Liver (tissue), 9 donors: Measurements from ENCODE around the gene THSD4. TPM values are rescaled to one million over a fixed set of nuclear protein-coding genes. Genes with fewer than 3 reads are reported as not detected.

Source experiments
- DNase-seq: peaks from one replicate; pipeline ENCODE4 v3.0.0-alpha.2; 2017; ENCODE audit warnings: low spot score
- H3K27ac ChIP-seq, 2 donors: one replicate each; pipeline ENCODE4 v1.7.0; 2013; ENCODE audit warnings: inconsistent platforms in 2 of 2, low read length in 2 of 2, control low read depth in 1 of 2, low read depth in 1 of 2, mild to moderate bottlenecking in 1 of 2
- H3K27me3 ChIP-seq, 4 donors: one replicate each; pipeline versions ENCODE4 v1.6.1 to v1.7.0; 2013; ENCODE audit warnings: low read length in 3 of 4, inconsistent platforms in 1 of 4, mild to moderate bottlenecking in 1 of 4, moderate library complexity in 1 of 4; ENCODE audit not compliant: control insufficient read depth in 4 of 4, insufficient read depth in 4 of 4
- H3K36me3 ChIP-seq, 4 donors: one replicate each; pipeline versions ENCODE4 v1.6.1 to v1.7.0; 2013; ENCODE audit warnings: low read length in 3 of 4, mild to moderate bottlenecking in 3 of 4, low read depth in 1 of 4, moderate library complexity in 1 of 4; ENCODE audit not compliant: control insufficient read depth in 4 of 4, insufficient read depth in 3 of 4
- H3K4me1 ChIP-seq, 4 donors: one replicate each; pipeline versions ENCODE4 v1.6.1 to v1.7.0; 2013; ENCODE audit warnings: low read length in 3 of 4, mild to moderate bottlenecking in 3 of 4, moderate library complexity in 1 of 4; ENCODE audit not compliant: control insufficient read depth in 4 of 4, insufficient read depth in 4 of 4
- H3K4me3 ChIP-seq, 3 donors: one replicate each; pipeline versions ENCODE4 v1.6.1 to v1.7.0; 2013; ENCODE audit warnings: low read length in 3 of 3, control low read depth in 1 of 3, low read depth in 1 of 3, mild to moderate bottlenecking in 1 of 3
- H3K9ac ChIP-seq, 2 donors: one replicate each; pipeline ENCODE4 v1.7.0; 2013; ENCODE audit warnings: low read length in 2 of 2, mild to moderate bottlenecking in 2 of 2, moderate library complexity in 2 of 2, control low read depth in 1 of 2, low read depth in 1 of 2
- H3K9me3 ChIP-seq, 4 donors: one replicate each; pipeline versions ENCODE4 v1.6.1 to v1.7.0; 2013; ENCODE audit warnings: low read length in 3 of 4; ENCODE audit not compliant: control insufficient read depth in 4 of 4
- ATF3 ChIP-seq: IDR thresholded peaks from 2 replicates; pipeline ENCODE4 v1.6.1; 2016; ENCODE audit warnings: antibody characterized with exemption
- EGR1 ChIP-seq, 2 donors: IDR thresholded peaks; 2 replicates each; pipeline ENCODE4 v1.6.1; 2016 to 2018; ENCODE audit warnings: antibody characterized with exemption in 2 of 2, low read depth in 2 of 2
- FOXA1 ChIP-seq: IDR thresholded peaks from 2 replicates; pipeline ENCODE4 v1.6.1; 2016; ENCODE audit warnings: antibody characterized with exemption
- FOXA2 ChIP-seq: IDR thresholded peaks from 2 replicates; pipeline ENCODE4 v1.6.1; 2016; ENCODE audit warnings: antibody characterized with exemption
- GABPA ChIP-seq, 2 donors: IDR thresholded peaks in 1 of 2; conservative IDR thresholded peaks in 1 of 2; 2 replicates each; pipeline ENCODE4 v1.6.1; 2016; ENCODE audit warnings: antibody characterized with exemption in 2 of 2, mild to moderate bottlenecking in 1 of 2, moderate library complexity in 1 of 2
- HNF4A ChIP-seq, 2 donors: conservative IDR thresholded peaks; 2 replicates each; pipeline ENCODE4 v1.6.1; 2016; ENCODE audit warnings: antibody characterized with exemption in 2 of 2, mild to moderate bottlenecking in 2 of 2
- HNF4G ChIP-seq: IDR thresholded peaks from 2 replicates; pipeline ENCODE4 v1.6.1; 2016; ENCODE audit warnings: antibody characterized with exemption
- JUND ChIP-seq, 2 donors: IDR thresholded peaks; 2 replicates each; pipeline ENCODE4 v1.6.1; 2016; ENCODE audit warnings: antibody characterized with exemption in 2 of 2
- MAX ChIP-seq: IDR thresholded peaks from 2 replicates; pipeline ENCODE4 v1.6.1; 2016; ENCODE audit warnings: antibody characterized with exemption
- NR2F2 ChIP-seq: IDR thresholded peaks from 2 replicates; pipeline ENCODE4 v1.6.1; 2016; ENCODE audit warnings: antibody characterized with exemption
- RAD21 ChIP-seq, 2 donors: IDR thresholded peaks; 2 replicates each; pipeline ENCODE4 v1.6.1; 2016; ENCODE audit warnings: antibody characterized with exemption in 2 of 2, mild to moderate bottlenecking in 2 of 2
- REST ChIP-seq: IDR thresholded peaks from 2 replicates; pipeline ENCODE4 v1.6.1; 2016; ENCODE audit warnings: antibody characterized with exemption, mild to moderate bottlenecking
- RXRA ChIP-seq, 2 donors: IDR thresholded peaks; 2 replicates each; pipeline ENCODE4 v1.6.1; 2017 to 2018; ENCODE audit warnings: antibody characterized with exemption in 2 of 2, mild to moderate bottlenecking in 1 of 2
- SP1 ChIP-seq: IDR thresholded peaks from 2 replicates; pipeline ENCODE4 v1.6.1; 2018; ENCODE audit warnings: antibody characterized with exemption, mild to moderate bottlenecking
- TAF1 ChIP-seq: conservative IDR thresholded peaks from 2 replicates; pipeline ENCODE4 v1.6.1; 2016; ENCODE audit warnings: antibody characterized with exemption, mild to moderate bottlenecking
- YY1 ChIP-seq: IDR thresholded peaks from 2 replicates; pipeline ENCODE4 v1.6.1; 2016; ENCODE audit warnings: antibody characterized with exemption, mild to moderate bottlenecking
- ZBTB33 ChIP-seq: IDR thresholded peaks from 2 replicates; pipeline ENCODE4 v1.6.1; 2016; ENCODE audit warnings: antibody characterized with exemption
- WGBS: extraction: QIAGEN DNeasy Blood & Tissue Kit; methylation state at CpG from one replicate; pipeline ENCODE4 v1.1.7; 2013; 5-methylcytosine and 5-hydroxymethylcytosine counted together
- polyA plus RNA-seq, 2 donors: library from polyadenylated mRNA; stranded (reverse) in 1 of 2; unstranded in 1 of 2; fragments of 200-250 nt in 1 of 2; fragments of >200 nt in 1 of 2; fragmentation: Nextera tagmentation in 1 of 2; extraction: Ambion mirVana in 1 of 2; gene quantifications; one replicate each; pipeline versions ENCODE4 v1.2.1 to v1.2.3, GENCODE V29; 2013 to 2015
- total RNA-seq, 2 donors: library from RNA; depleted of rRNA; stranded (reverse); fragments of >200 nt; gene quantifications; one replicate each; pipeline ENCODE4 v1.2.3, GENCODE V29; 2014
- donor health status: healthy.
- donor health status: healthy.
- donor health status: healthy.
- donor health status: healthy.
- donor health status: healthy.

Gene THSD4
- total and polyA plus RNA-seq, 4 donors, result 0.23 to 11.5 (median 1.9) TPM

- no peak for DNase-seq
- Histone ChIP-seq H3K36me3 (no peaks in the 10 kb centered on the region), H3K4me3 (no peak overlapping the region), H3K27me3 (no peaks in the 10 kb centered on the region), H3K9ac (no peak overlapping the region), H3K27ac (no peak overlapping the region), H3K4me1 (peaks cover 0 to 4% (median 3%) of the 10 kb centered on the region in 4 donors), H3K9me3 (no peaks in the 10 kb centered on the region)
- TF ChIP-seq ATF3, result no peak
These were observed 156.1 kb downstream of the THSD4 start for GRCh38 chr15:71271327-71271726.

GRCh38 chr15:71272932-71273331 lies 157.7 kb downstream of the THSD4 start:
- H3K9me3 ChIP-seq, result no peaks in the 10 kb centered on the region
- H3K27me3 ChIP-seq, result no peaks in the 10 kb centered on the region
- no peak overlapping the region for H3K4me3 ChIP-seq
- WGBS, result 91% methylated on average over 6 of the region's 6 CpGs
- no peak overlapping the region for H3K9ac ChIP-seq
- H3K36me3 ChIP-seq, result no peaks in the 10 kb centered on the region
- DNase-seq, result no peak
- peak overlapping the region in 1 of 2 donors; percentile 49 for H3K27ac ChIP-seq
- TF ChIP-seq ZBTB33 (no peak), GABPA (IDR thresholded peaks at IDR 0.05 in 1 of 2, conservative IDR thresholded peaks at IDR 0.05 in 1 of 2) (no peak), YY1 (no peak), SP1 (no peak), FOXA2 (no peak), RXRA (IDR thresholded peaks at IDR 0.05) (no peak), NR2F2 (no peak), RAD21 (IDR thresholded peaks at IDR 0.05) (no peak), EGR1 (IDR thresholded peaks at IDR 0.05; ENCODE audit: low read depth in 2 of 2) (no peak), HNF4A (conservative IDR thresholded peaks at IDR 0.05) (no peak), JUND (IDR thresholded peaks at IDR 0.05) (no peak)
- H3K4me1 ChIP-seq, result peaks cover 0 to 5% (median 3%) of the 10 kb centered on the region in 4 donors

GRCh38 chr15:71273731-71274447 lies 158.6 kb downstream of the THSD4 start:
- peaks cover 3 to 14% (median 7%) of the 10 kb centered on the region in 4 donors for H3K4me1 ChIP-seq
- H3K9ac ChIP-seq, result no peak overlapping the region
- H3K27me3 ChIP-seq, result no peaks in the 10 kb centered on the region
- peak overlapping the region; percentile 4 to 52 for H3K27ac ChIP-seq
- H3K9me3 ChIP-seq, result no peaks in the 10 kb centered on the region
- no peaks in the 10 kb centered on the region for H3K36me3 ChIP-seq
- H3K4me3 ChIP-seq, result no peak overlapping the region
- no peak for DNase-seq
- 74% methylated on average over 3 of the region's 3 CpGs for WGBS
- TF ChIP-seq SP1 (peak; percentile 91), MAX (peak; percentile 89), TAF1 (peak; percentile 72), RAD21 (IDR thresholded peaks at IDR 0.05) (peak; percentile 32 to 65), YY1 (peak; percentile 79), RXRA (IDR thresholded peaks at IDR 0.05) (peak; percentile 65 to 72), ZBTB33 (peak; percentile 51), HNF4A (conservative IDR thresholded peaks at IDR 0.05) (peak; percentile 89 to 96), NR2F2 (no peak), FOXA2 (no peak), HNF4G (peak; percentile 91), JUND (IDR thresholded peaks at IDR 0.05) (peak; percentile 71 to 73), ATF3 (peak; percentile 81), EGR1 (IDR thresholded peaks at IDR 0.05; ENCODE audit: low read depth in 2 of 2) (peak; percentile 90 to 92), FOXA1 (peak; percentile 39), GABPA (IDR thresholded peaks at IDR 0.05 in 1 of 2, conservative IDR thresholded peaks at IDR 0.05 in 1 of 2) (peak in 1 of 2 donors; percentile 31), REST (peak; percentile 51)
